ENCODE measurements around the gene SRSF7.

- TF ChIP-seq CTCF (IDR thresholded peaks at IDR 0.05; ENCODE audit: extremely low read depth in 1 of 2, insufficient read depth in 1 of 2, low read depth in 1 of 2, low read length in 2 of 2) (no peak), EZH2 (IDR thresholded peaks at IDR 0.05; ENCODE audit: borderline replicate concordance, low read depth, low read length, severe bottlenecking) (no peak), POLR2AphosphoS5 (IDR thresholded peaks at IDR 0.05; ENCODE audit: insufficient read depth, low read depth, low read length) (no peak), POLR2A (IDR thresholded peaks at IDR 0.05; ENCODE audit: low read depth, low read length) (no peak), MYC (IDR thresholded peaks at IDR 0.05; ENCODE audit: low read depth, low read length) (no peak), MAX (IDR thresholded peaks at IDR 0.05; ENCODE audit: insufficient read depth, insufficient read length) (no peak)
Measured at GRCh38 chr2:38754049-38754448, 2.9 kb upstream of the SRSF7 start.

Data from endothelial cell of umbilical vein (primary cell).